Stimulated activated CD8-positive, alpha-beta memory T cell treated with anti-CD3 and anti-CD28 coated beads, Interleukin-15, amount 100 ng/mL, for 24 hours (primary cell): Measurements from ENCODE around the gene IP6K3.

Source experiments
- DNase-seq: peaks from one replicate; pipeline ENCODE4 v3.0.0-alpha.2; 2020; ENCODE audit warnings: low read depth

IP6K3 gene

DNA sequence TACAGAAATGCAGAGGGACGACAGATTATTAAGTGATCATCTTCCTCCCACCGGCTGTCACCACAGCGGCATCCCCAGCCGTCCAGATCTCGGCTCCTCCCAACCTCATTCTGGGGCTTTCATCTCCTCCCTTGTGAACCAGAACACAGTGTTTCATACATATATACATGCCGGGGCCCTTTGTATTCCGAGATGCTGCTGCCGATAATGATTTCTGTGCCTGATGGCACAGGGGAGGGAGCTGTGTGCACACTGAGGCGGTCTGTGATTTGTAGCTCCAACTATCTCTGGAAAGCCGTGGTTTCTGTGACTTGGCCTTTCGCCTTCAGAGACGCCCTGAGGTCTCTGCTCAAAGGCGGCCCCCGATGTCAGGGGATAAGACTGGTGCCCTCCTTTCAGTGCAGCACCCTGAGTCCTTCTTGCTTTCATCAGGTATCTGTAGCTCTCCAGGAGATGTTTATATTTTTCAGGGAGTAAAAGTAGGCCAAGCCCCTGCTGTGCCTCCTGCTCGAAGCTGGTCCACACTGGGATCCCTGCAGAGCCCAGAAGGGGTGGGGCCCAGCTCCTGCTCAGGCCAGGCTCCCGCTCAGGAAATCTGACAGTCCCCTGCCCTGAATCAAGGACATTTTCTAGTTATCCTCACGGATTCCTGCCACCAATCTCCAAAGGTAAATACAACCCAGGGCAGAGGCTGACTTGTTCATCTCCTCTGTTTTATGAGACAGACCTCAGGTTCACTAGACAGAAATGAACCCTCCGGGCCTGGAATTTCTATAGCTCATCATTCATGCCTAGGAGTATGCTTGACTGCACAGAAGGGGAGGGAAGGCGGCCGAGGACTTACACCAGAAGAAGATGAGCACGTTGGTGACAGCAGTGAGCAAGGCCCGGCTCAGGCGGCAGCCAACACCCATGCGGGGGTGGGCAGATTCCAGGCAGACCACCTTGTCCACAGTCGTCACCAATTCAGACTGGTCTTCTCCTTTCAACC, 31.0 kb upstream of the IP6K3 start:
- no peak for DNase-seq

DNA sequence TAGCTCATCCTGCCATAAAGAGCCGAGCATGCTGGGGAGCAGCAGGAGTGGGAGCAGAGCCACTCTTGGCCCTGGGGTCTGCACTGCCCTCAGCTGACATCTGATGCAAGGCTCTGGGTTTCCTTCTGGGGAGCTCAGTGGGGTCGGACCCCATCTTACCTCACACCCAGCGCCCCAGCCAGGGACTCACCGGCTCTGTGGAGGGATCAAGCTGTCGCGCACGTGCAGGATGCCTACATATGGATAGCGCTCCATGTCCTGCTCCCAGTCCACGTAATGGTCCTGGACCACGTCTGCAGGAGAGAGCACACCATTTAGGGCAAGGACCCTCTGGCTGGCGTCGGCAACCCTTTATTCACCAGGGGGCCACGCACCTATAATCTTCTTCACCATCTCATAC, 30.1 kb upstream of the IP6K3 start:
- no peak for DNase-seq

DNA sequence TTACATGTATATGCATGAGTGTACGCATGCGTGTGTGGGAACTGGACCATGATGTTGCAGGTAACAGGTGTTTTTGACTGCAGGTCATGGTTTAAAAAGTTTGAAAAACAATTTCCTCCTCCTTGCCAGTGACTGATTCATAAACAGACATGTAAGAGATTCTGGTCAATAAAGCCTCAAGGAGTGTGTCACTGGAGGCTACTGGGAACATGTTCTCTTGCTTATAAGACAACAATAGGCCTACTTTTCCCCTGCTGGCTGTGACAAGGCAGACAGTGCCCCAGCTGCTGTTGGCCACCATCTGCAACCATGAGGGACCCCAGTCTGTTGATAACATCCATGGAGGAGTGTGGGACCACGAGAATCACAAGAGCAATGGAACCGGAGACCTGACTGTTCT, 29.5 kb upstream of the IP6K3 start:
- no peak for DNase-seq

DNA sequence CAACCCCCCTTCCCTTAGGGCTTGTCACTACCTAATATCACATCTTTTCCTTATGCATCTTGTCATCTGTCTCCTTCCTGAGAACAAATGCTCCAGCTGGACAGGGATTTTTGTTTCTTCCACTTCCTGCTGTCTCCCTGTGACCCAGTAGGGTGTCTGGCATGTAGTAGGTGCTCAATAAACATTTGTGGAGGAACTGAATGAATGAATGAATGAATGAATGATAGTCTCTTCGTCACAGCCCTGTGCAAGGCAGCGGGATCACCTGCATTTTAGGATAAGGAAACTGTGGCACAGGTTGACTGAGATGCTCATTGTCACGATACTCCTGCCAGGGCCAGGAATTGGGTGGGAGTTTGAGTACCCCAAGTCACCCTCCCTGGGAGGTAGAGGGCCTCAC, 28.1 kb upstream of the IP6K3 start:
- DNase-seq, result no peak

DNA sequence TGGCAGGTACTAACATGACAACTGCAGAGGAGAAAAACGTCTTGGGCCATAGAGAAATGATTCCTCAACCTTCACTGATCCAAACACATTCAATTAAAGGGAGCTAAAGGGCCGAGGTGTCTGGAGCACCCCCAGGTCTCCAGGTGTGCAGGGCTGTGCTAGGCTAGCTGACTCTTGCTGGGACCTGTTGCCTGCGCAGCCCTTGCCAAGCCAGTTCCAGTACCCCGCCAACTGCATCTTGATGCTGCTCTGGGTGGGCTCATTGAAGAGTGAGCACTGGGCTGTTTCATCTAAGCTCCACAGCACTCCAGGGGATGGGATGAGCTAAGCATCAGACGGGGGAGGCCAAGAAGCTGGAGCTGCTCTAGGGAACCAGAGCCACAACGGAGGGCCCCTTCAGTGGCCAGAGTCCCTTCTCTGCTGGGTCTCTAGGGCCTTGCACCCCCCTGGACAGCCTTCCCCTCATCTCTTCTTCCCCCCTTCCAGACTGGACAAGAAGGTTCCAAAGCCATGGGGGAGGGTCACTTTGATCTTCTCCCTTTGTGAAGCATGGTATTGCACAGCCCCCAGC, 26.3 kb upstream of the IP6K3 start:
- DNase-seq, result no peak

DNA sequence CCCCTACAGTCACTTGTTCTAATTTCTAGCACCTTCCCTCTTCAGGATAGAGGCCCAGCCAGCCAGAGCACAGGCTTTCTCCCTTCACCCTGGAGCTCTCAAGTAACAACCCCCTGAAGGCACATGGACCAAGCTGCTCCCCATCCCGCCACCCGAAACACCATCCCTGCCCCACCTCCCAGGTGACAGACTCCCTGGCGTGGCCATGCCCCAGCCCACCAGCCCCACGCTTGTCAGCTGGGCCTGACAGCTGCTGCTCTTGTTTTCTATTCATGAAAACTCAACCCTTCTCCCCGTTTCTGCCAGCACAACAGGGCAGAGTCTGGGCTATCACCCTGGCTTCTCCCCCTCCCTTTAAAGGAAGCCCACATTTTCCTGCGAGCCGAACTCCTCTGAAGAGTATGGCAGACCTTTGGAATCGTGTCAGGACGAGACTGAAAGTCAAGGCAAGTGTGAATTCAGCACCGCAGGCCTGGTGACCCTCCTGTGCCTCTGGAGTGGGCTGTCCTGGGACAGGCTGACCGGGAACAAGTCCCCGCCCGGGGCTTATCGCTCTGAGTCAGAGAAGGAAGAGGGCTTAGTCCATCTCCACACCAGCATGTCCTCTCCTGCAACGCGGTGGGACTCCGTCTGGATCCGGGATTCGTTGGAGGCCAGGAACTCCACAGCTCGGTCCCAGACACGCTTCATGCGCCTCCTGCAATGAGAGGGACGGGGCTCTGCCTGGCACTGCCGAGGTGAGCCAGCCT, 25.6 kb upstream of the IP6K3 start:
- DNase-seq, result no peak

DNA sequence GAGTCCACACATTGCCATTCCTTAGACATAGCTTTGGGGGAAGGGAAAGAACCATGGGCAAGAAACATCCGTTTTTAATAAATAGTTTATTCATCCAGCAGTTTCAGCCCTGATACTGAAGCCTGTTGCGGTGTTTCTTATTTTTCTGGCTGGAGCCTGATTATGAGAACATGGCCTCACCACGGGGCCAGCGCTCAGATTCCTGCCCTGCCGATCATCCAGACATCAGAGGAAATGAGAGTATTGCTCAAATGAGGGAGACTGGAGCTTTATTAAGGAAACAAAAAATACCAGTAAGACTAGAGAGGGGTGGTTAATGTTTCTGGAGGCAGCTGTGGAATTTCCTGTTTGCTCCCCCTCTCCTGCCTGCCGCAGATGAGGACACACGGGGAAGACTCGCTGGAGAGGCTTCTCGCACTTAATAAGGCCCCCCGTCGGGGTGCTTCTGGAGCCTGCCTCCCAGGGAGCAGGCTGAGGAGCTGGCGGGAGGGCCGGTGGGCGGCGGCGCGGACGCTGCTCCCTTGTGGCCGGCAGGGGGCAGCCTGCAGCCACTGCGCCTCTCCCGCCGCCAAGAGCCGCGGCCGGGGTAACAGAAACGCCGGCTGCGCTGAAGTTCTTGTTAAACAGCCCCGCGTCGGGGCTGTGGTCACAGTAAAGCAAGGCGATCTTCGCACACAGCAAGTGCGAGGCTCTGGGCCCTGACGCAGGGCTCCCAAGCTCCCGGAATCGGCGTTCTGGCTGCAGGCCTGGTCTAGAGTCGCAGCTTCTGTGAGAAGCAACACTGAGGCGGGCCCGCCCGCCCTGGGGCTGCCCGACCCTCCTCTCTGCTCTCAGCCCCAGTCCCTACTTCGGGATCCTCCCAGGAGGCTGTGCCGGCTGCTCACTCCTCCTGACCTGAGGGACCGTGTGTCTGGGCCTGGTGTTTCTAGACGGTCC, 24.7 kb upstream of the IP6K3 start:
- DNase-seq, result peak; percentile 40

DNA sequence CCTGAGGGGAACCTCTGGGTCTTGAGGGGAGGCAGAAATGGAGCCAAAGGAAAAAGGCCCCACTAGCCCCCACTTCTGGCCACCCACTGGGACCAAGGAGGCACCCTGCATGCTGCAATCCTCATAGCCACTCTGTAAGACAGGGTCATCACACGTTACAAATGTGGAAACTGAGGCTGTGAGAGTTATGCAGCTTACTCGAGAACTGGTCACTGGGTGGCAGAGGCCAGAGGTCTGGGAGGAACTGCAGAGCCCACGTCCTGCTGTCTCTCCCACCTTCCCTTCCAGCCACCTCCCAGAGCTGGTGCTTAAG, 24.1 kb upstream of the IP6K3 start:
- DNase-seq, result no peak

DNA sequence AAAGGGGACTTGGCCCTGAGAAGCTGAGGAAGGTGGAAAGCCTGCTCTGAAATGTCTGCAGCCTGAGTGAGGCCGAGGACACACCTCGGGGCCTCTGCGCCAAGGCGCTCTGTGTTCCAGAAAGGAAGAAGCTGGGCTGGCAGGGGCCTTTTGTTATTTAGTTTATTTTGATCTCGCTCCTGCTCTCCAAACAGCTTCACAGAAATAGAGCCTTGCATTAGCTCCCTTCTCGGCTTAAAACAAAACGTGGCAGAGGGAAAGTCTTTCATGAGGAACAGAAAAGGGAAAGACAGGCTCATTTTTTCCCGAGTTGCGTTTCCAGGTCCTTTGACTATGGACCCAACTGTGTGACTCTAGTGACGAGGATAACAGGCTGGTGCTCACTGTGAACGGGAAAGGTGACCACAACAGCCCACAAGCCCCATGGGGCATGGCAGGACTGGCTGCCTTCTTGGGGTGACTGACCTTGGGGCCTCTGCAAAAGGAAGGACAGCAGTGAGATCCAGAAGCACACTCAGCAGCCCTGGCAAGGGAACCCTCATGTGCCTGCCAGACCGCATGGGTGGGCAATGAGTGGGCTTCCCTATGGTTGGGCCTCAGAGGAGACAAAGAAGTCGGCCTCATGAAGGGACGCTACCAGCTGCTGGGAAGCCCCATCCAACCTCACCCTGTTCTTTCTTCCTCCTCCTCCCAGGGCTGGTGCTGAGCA, 23.6 kb upstream of the IP6K3 start:
- DNase-seq, result no peak

DNA sequence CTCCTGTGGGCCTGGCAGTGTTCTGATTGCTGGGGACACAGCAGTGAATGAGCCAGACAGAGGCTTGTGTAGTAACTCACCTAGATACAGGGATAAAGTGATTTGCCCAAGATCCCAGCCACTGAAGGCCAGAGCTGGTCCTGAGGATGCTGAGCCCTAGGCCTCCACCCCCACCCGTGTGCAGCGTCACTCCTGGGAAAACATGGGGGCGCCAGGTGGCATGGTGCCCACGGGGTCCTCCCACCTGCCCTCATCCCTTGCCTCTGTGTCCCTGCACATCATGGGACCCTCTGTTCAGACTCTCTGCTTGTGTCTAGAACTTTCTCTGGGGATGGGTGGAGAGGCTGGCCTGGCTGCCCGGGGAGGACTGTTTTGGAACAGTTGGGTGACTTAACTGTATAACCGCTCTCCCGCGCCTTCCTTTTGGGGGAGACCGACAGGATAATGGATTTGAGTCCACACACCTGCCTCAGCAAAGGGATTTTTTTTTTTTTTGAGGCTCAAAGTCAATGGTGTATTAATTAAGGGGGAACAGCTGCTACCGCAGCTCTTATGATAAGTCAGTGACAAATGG, 22.6 kb upstream of the IP6K3 start:
- DNase-seq, result no peak

DNA sequence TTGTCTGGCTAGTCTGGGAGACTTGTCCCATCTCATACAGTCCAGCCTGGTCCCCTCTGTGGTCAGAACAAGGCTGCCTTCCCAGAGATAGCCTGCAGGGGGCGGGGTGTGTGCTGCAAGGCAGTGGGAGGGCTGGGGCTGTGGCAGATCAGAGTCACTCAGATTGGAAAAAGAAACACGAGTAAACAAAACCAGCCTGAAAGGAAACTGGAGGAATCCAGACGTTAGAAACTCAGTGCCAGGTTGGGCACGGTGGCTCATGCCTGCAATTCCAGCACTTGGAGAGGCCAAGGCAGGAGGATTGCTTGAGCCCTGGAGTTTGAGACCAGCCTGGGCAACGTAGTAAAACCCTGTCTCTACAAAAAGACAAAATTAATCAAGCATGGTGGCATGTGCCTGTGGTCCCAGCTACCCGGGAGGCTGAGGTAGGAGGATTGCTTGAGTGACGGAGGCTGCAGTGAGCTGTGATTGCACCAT, 22.0 kb upstream of the IP6K3 start:
- DNase-seq, result peak; percentile 57

DNA sequence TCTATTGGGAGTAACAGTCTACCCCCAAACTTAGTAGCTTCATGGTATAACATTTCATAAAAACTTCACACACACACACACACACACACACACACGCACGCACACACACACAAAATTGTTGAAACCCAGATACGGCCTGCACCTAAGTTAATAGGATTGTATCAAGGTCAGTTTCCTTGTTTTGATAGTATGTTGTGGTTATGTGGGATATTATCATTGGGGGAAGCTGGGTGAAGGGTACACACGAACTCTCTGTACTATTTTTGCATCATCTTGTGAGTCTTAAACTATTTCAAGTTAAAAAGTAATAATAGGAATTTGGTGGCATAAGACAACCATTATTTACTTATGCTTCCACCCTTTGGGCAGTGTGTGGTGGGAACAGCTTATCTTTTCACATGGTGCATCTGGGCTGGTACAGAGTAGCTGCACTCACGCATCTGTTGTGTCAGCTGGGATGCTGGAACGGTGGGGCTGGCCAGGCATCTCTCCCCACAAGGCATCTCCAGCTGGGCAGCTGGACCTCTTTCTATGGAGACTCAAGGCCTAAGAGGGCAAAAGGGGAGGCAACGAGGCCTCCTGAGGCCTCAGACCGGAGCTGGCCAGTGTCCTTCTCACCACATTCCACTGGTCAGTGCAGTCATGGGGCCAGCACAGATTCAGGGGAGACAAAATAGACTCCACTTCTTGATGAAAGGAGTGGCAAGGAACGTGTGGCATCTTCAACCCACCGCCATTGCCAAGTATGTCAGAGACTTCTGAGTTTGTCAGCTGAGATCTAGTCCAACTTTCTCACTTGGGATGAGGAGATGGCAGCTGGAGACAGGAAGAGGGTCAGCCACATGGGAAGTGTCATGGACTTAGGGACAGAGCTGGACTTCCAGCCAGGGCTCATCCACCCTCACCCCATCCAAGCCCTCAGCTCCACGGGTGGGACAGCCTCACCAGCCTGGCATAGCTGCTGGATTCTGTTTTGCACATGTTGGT, 20.5 kb upstream of the IP6K3 start:
- DNase-seq, result no peak

DNA sequence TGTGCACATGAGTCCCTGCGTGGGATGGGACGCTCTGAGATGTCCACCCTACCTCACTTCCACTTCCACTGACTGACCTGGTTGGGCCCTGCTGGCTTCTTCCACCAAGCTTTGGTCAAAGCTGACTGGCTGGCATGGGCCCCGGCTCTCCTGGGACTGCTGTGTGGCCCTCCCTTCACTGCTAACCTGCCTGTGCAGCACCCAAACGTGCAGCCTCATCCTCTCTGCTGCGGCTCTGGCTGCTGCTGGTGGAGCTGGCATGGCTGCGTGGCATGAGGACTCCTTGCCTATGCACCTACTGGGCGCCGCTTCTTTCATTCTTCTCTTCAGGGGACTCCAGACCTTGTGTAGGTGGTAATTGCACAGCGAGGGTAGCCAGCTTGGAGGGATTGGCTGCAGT, 18.7 kb upstream of the IP6K3 start:
- DNase-seq, result no peak

DNA sequence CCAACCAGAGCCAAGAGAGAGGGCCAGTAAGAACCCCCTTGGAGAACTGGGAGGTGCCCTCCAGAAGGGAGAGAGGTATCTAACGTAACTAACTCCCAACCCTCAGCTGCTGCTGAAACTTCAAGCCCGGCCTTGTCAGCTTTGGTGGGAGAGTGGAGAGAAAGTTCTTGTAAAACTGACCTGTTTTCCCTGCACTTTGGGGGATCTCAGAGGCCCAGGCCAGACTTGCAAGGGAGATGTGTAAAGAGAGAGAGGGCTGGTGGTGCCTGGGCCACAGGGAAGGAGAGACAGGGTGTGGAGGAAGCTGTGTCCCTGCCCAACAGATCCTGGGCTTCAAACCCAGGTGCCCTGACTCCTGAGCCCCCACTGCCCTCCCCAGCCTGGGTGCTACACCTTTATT, 17.3 kb upstream of the IP6K3 start:
- no peak for DNase-seq

DNA sequence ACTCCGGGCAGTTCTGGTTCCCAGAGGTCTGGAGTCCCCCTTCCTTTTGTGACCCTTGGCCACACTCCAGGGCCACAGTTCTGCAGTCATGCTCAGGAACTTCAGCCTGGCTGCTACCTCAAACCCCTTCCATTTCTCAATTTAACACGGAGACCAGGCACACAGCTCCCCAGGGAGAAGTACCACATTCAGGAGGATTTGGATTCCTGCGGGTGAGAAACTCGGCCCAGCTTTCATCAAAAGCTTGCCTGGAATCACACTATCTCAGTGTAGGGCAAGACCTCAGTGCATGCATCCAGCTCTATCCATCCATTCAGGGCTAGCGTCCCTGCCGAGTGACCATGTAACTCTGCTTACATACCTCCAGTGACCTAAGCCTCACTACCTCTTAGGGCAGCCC, 16.8 kb upstream of the IP6K3 start:
- DNase-seq, result no peak

DNA sequence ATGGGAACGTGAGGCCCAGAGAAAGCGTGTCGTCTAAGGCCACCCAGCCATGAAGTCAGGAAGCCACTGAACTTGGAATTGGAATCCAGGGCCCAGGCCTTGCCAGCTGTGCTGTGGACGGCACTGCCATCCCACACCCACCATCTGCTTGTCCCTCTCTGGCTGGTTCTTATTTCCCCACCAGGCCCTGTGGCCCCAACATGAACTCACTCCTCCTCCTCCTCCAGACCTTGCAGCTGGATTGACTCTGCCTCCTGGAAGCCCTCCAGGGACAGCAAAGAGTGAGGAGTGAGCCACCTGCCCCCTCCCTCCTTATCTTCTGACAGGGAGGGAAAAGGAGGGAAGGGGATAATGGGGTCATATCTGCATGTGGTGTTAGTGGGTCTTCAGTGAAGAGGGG, 16.0 kb upstream of the IP6K3 start:
- DNase-seq, result no peak

DNA sequence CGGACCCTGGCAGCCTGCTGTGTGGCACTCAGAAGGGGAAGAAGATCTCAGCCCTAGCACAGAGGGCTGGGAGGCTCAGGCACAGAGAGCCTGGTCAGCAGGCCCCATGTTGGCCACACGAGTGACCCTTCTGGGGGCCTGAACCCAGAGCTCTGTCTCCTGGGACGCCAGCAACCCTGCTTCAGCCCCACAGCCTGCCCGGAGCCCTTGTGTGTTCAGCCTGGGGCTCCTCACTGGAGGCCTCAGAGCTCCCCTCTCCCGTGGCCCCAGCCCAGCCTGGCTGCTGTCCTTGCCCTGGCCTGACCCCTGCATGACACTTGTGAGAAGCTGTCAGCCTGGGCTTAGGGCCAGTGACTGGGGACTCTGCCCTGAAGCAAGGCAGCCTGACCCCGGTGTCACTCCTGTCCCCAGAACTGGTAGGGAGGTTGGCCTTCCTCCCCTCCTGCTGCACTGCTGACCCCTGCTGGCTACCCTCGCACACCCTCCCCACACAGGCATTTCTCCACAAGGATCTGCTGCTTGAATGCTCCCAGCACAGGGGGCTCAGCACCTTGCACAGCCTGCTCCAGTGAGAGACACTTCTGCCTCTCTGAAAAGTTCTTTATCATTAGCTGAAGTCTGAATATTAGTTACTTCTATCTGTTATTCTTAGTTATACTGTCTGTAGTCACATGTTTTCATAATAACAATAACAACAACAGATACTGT, 15.4 kb upstream of the IP6K3 start:
- DNase-seq, result no peak

DNA sequence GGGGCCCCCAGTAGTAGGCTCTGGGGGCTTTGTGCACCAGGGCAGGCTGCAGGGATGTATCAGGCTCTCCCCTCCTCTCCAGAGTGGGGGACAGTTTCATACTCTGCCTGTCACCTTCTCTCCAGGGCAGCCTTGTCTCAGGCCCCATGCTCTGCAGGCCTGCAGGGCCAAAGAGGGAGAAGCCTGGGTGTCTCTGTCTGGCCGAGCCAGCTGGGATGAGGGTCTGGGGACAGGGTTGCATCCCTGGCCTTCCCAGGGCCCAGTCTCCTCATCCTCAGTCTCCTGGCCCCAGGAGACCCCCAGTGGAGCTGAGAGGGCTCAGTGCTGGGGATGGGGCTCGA, 14.8 kb upstream of the IP6K3 start:
- no peak for DNase-seq
